ENCODE results near the gene LTBP4.

LTBP4 gene

DNA sequence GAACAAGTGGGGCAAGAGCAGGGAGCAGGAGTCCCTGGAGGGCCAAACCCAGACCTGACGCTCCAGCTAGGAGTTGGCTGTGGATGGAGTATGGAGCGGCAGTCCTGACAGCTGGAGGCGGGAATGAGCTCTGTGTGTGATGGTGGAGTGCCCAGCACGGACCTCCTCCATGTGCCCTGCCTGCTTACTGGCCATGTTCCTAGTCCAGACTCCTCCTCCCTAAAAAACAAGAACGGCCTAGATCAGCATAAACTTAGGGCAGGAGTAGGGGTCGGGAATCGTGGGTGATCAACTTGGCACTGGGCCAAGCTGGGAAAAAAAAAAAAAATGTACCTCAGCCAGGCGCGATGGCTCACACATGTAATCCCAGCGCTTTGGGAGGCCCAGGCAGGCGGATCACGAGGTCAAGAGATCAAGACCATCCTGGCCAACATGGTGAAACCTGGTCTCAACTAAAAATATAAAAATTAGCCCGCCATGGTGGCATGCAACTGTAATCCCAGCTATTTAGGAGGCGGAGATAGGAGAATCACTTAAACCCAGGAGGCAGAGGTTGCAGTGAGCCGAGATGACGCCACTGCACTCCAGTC, 29.5 kb downstream of the LTBP4 start:
- TF ChIP-seq, protein P1, sequence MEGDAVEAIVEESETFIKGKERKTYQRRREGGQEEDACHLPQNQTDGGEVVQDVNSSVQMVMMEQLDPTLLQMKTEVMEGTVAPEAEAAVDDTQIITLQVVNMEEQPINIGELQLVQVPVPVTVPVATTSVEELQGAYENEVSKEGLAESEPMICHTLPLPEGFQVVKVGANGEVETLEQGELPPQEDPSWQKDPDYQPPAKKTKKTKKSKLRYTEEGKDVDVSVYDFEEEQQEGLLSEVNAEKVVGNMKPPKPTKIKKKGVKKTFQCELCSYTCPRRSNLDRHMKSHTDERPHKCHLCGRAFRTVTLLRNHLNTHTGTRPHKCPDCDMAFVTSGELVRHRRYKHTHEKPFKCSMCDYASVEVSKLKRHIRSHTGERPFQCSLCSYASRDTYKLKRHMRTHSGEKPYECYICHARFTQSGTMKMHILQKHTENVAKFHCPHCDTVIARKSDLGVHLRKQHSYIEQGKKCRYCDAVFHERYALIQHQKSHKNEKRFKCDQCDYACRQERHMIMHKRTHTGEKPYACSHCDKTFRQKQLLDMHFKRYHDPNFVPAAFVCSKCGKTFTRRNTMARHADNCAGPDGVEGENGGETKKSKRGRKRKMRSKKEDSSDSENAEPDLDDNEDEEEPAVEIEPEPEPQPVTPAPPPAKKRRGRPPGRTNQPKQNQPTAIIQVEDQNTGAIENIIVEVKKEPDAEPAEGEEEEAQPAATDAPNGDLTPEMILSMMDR (IDR thresholded peaks at IDR 0.05): no peak

DNA sequence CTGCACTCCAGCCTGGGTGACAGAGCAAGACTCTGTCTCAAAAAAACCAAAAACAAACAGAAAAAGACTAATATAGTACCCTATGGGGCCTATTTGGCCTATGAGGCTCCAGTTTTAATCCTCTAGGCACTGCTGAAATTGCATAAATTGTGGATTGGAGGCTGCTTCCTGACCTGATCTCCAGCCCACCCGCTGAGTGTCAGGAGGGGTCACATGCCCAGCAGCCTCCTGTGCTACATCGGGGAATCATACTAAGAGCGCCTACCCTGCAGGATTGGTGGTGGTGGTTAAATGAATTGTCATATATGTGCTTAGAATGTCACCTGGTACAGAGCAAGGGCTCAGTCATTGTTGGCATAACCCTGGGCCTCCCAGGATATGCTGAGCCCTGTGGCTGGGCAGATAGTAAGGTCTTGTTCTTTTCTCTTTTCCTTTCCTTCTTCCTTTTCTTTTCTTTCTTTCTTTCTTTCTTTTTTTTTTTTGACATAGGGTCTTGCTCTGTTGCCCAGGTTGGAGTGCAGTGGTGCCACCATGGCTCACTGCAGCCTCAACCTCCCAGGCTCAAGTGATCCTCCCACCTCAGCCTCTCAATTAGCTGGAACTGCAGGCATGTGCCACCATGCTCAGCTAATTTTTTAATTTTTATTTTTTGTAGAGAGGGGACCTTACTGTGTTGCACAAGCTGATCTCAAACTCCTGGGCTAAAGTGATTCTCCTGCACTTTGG, 31.3 kb downstream of the LTBP4 start:
- TF ChIP-seq, protein P1 (IDR thresholded peaks at IDR 0.05): no peak

DNA sequence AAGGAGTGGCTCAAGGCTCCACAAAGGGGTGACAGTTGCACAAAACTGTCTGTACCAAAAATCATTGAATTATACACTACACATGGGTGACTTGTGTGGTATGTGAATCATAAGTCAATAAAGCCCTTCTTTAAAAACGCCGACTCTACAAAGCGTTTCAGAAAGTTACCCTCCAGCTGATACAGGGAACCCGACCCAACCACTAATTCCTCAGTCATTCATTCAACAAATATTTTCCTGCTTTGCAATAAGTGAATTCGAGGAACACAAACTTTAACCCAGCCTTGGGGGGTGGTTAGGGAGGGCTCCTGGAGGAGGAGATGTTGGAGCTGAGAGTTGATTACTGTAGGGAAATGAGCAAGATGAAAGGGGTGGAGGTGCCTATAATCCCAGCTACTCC, 32.0 kb downstream of the LTBP4 start:
- TF ChIP-seq, protein P1 (IDR thresholded peaks at IDR 0.05): no peak

DNA sequence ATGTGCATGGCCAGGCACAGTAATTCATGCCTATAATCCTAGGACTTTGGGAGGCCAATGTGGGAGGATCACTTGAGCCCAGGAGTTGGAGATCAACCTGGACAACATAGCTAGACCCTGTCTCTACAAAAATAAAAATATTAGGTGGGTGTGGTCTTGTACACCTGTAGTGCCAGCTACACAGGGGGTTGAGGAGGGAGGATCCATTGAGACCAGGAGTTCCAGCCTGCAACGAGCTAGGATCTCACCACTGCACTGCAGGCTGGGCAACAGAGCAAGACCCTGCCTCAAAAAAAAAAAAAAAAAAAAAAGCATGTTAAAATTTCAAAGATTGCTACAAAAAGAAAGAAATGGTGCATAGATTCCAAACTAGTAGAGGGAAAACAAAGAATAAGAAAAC, 37.2 kb downstream of the LTBP4 start:
- TF ChIP-seq, protein P1 (IDR thresholded peaks at IDR 0.05): no peak

DNA sequence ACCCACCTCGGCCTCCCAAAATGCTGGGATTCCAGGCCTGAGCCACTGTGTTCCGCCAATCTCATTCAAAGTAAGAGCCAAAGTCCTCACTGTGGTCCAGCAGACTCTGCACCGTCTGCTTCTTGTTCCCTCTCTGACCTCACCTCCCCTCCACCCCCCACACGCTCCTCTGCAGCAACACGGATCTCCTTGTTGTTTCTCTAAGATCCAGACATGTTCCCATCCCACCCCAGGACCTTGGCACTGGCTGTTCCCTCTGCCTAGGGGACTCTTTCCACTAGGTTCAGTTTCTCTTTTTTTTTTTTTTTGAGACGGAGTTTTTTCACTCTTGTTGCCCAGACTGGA, 38.4 kb downstream of the LTBP4 start:
- TF ChIP-seq, protein P1 (IDR thresholded peaks at IDR 0.05): no peak

DNA sequence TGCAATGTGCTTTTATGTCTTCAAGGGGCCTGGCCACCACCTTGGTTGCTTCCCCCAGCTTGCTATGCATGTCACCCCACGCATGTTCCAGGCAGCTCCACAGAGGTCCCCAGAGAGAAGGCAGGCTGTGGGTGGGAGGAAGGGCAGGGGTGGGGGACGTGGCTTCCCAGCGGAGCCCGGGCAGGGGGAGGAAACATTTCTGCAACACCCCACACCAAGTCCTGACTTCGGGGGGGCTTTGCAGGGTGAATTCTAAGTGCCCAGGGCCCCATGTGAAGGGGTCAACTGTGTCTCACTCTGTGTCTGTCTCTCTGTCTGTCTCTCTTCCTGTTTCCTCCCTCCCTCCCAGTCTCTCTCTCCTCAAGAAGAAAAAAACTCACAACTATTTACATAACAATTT, 39.6 kb downstream of the LTBP4 start:
- TF ChIP-seq, protein P1 (IDR thresholded peaks at IDR 0.05): no peak

DNA sequence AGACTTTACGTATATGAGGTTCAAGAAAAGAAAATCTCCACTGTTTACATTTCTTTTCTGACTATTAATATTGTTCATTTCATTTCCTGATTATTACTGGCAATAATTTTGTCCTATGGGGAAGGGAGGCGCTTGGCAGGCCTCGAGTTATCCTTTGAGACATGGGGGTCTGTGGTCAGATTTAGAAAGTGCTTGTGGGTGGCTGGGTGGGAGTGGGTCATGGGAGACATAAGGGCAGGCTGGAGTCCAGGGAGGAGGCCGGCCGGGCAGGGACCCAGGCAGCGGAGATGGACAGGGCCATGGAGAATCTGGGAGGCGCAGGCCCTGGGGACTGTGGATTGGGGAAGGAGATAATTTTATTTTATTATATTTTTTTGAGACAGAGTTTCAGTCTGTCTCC, 40.1 kb downstream of the LTBP4 start:
- TF ChIP-seq, protein P1 (IDR thresholded peaks at IDR 0.05): no peak
